ENCODE results near the gene HPGDS.
"Not testable (repeated sequence)": the region's sequence is repeated elsewhere in the genome, so short reads cannot be mapped to it uniquely, and the experiment has no call there.

The HPGDS gene

GRCh38 chr4:94307231-94307871 is 35.3 kb downstream of the HPGDS start:
- DNase-seq = no peak

GRCh38 chr4:94306713-94307112 is 35.9 kb downstream of the HPGDS start:
- DNase-seq = no peak

GRCh38 chr4:94305466-94306225 is 37.0 kb downstream of the HPGDS start:
- DNase-seq = no peak

GRCh38 chr4:94304365-94304971 is 38.2 kb downstream of the HPGDS start:
- no peak for DNase-seq

GRCh38 chr4:94302191-94302590 is 40.4 kb downstream of the HPGDS start:
- DNase-seq = no peak

GRCh38 chr4:94298725-94299252 is 43.8 kb downstream of the HPGDS start:
- no peak for DNase-seq

GRCh38 chr4:94295473-94295872 is 47.2 kb downstream of the HPGDS start:
- not testable (repeated sequence) for DNase-seq

- DNase-seq = not testable (repeated sequence)
Measured at GRCh38 chr4:94293981-94294380, 48.7 kb downstream of the HPGDS start.

GRCh38 chr4:94290245-94290644 is 52.4 kb downstream of the HPGDS start:
- DNase-seq = no peak

- DNase-seq = no peak
Measured at GRCh38 chr4:94285666-94286065, 57.0 kb downstream of the HPGDS start.

GRCh38 chr4:94284889-94285288 is 57.7 kb downstream of the HPGDS start:
- no peak for DNase-seq

- DNase-seq = no peak
Measured at GRCh38 chr4:94278781-94279180, 63.9 kb downstream of the HPGDS start.

- DNase-seq = no peak
Measured at GRCh38 chr4:94277534-94277933, 65.1 kb downstream of the HPGDS start.

- DNase-seq = no peak
Measured at GRCh38 chr4:94276204-94276603, 66.4 kb downstream of the HPGDS start.

- DNase-seq = no peak
Measured at GRCh38 chr4:94274912-94275311, 67.7 kb downstream of the HPGDS start.

- DNase-seq = no peak
Measured at GRCh38 chr4:94271248-94271647, 71.4 kb downstream of the HPGDS start.

GRCh38 chr4:94267037-94267436 is 75.6 kb downstream of the HPGDS start:
- DNase-seq = no peak

GRCh38 chr4:94262163-94263016 is 80.2 kb downstream of the HPGDS start:
- DNase-seq = no peak

GRCh38 chr4:94256828-94257227 is 85.8 kb downstream of the HPGDS start:
- DNase-seq = no peak

- no peak for DNase-seq
Measured at GRCh38 chr4:94256144-94256783, 86.4 kb downstream of the HPGDS start.

GRCh38 chr4:94253036-94253435 is 89.6 kb downstream of the HPGDS start:
- no peak for DNase-seq

GRCh38 chr4:94251094-94251493 is 91.5 kb downstream of the HPGDS start:
- no peak for DNase-seq

All from activated T-cell treated with anti-CD3 and anti-CD28 coated beads, Interleukin-2, amount 50 U/mL, for 1 hour (primary cell).